Fibroblast of lung (primary cell): ENCODE data around the gene ADAM10.

Experiments used
- CTCF ChIP-seq, 2 donors: IDR thresholded peaks in 1 of 2; conservative IDR thresholded peaks in 1 of 2; 1 replicate in 1 of 2; 2 replicates in 1 of 2; pipeline ENCODE4 v1.5.1; 2011 to 2012; ENCODE audit warnings: low read length in 2 of 2, control low read depth in 1 of 2, inconsistent platforms in 1 of 2, low read depth in 1 of 2, mild to moderate bottlenecking in 1 of 2
- EZH2 ChIP-seq: IDR thresholded peaks from 2 replicates; pipeline ENCODE4 v1.5.1; 2012; ENCODE audit warnings: low read length, control low read depth, mild to moderate bottlenecking; ENCODE audit errors: missing control alignments

GRCh38 chr15:58752716-58753115 lies 3.2 kb upstream of the ADAM10 start:
- TF ChIP-seq EZH2 (no peak), CTCF (conservative IDR thresholded peaks at IDR 0.05 in 1 of 2, IDR thresholded peaks at IDR 0.05 in 1 of 2; ENCODE audit: low read depth in 1 of 2, low read length in 2 of 2) (no peak)
